K562 (cell line): ENCODE measurements around the gene HOXC4. TPM values are rescaled to one million over a fixed set of nuclear protein-coding genes. Genes with fewer than 3 reads are reported as not detected.

ENCODE experiments used
- ATAC-seq: fragments of 200-7000 bp; cut with Tn5 transposase; 3 replicates; pipeline ENCODE4 v1.9.1; 2020; ENCODE audit warnings: moderate library complexity
- BruUV-seq: library from RNA; stranded (reverse); fragments of 400-500 nt; replicated peaks from 2 replicates; lab custom pipeline; 2021; lab: Mats Ljungman, UMichigan
- CTCF ChIA-PET: fragments of 300-600 bp; formaldehyde crosslinking; extraction: SDS; loops from one replicate; lab custom pipeline; 2021; ENCODE audit warnings: low intra/inter-chr PET ratio; lab: Yijun Ruan, JAX
- POLR2A ChIA-PET: fragments of 300-600, 350-650 bp; sonication (Branson Sonifier 250); formaldehyde crosslinking; extraction: SDS; loops from one replicate; lab custom pipeline; 2021; ENCODE audit warnings: antibody characterized with exemption, inconsistent platforms; lab: Yijun Ruan, JAX
- DNase-seq, 4 experiments: peaks; one replicate each; pipeline versions ENCODE4 v3.0.0 to v3.0.0-alpha.2; 2011 to 2018; ENCODE audit warnings: low spot score in 3 of 4, mixed read lengths in 3 of 4; ENCODE audit errors: extremely low read depth in 1 of 4
- FAIRE-seq: peaks from 2 replicates; lab custom pipeline; 2011; peaks lifted over from hg19 to GRCh38; lab: Jason Lieb, UNC
- H2AFZ ChIP-seq: 2 replicates; pipeline ENCODE4 v1.6.0; 2011; ENCODE audit warnings: low read depth, low read length, control low read depth, inconsistent platforms
- H3K27ac ChIP-seq: fragments of 200-600 bp; 3 replicates; pipeline ENCODE4 v1.8.0; 2011; ENCODE audit warnings: low read depth, mild to moderate bottlenecking, control low read depth, inconsistent platforms, low read length, moderate library complexity, mixed read lengths; ENCODE audit errors: extremely low read depth
- H3K27me3 ChIP-seq, 2 experiments: fragments of 300-600 bp in 1 of 2; 2 replicates in 1 of 2; 3 replicates in 1 of 2; pipeline versions ENCODE4 v1.6.0 to v1.8.0; 2011; ENCODE audit warnings: inconsistent platforms in 2 of 2, low read length in 2 of 2, mild to moderate bottlenecking in 1 of 2, mixed read lengths in 1 of 2, moderate library complexity in 1 of 2; ENCODE audit not compliant: control insufficient read depth in 2 of 2, insufficient read depth in 2 of 2
- H3K36me3 ChIP-seq: fragments of 300-600 bp; 3 replicates; pipeline ENCODE4 v1.8.0; 2011; ENCODE audit warnings: mild to moderate bottlenecking, low read length, inconsistent platforms; ENCODE audit not compliant: control insufficient read depth, insufficient read depth
- H3K4me1 ChIP-seq, 2 experiments: fragments of 200-600 bp in 1 of 2; replicated peaks in 1 of 2; 2 replicates in 1 of 2; 3 replicates in 1 of 2; pipeline versions ENCODE4 v1.5.1 to v1.8.0; 2011; ENCODE audit warnings: inconsistent platforms in 2 of 2, low read length in 2 of 2, mild to moderate bottlenecking in 1 of 2, mixed read lengths in 1 of 2, moderate library complexity in 1 of 2; ENCODE audit not compliant: control insufficient read depth in 2 of 2, insufficient read depth in 2 of 2
- H3K4me2 ChIP-seq: 2 replicates; pipeline ENCODE4 v1.6.1; 2011; ENCODE audit warnings: low read length, control low read depth, inconsistent platforms, mixed read lengths; ENCODE audit not compliant: insufficient read depth
- H3K4me3 ChIP-seq: fragments of 200-600 bp; sonication (generic), shearing (Covaris generic); 2 replicates; pipeline ENCODE4 v1.5.1; 2016; ENCODE audit warnings: control low read depth, inconsistent platforms
- H3K79me2 ChIP-seq: fragments of 200-600 bp; 3 replicates; pipeline ENCODE4 v1.8.0; 2011; ENCODE audit warnings: low read length, inconsistent platforms; ENCODE audit not compliant: control insufficient read depth, insufficient read depth
- H3K9ac ChIP-seq, 2 experiments: 2 replicates each; pipeline versions ENCODE4 v1.6.0 to v1.6.1; 2011; ENCODE audit warnings: low read depth in 2 of 2, low read length in 2 of 2, control low read depth in 1 of 2, inconsistent platforms in 1 of 2, mild to moderate bottlenecking in 1 of 2, mixed read lengths in 1 of 2; ENCODE audit not compliant: insufficient read depth in 1 of 2
- H3K9me1 ChIP-seq: one replicate; pipeline ENCODE4 v1.6.0; 2011; ENCODE audit warnings: inconsistent platforms, mild to moderate bottlenecking, low read length, moderate library complexity; ENCODE audit not compliant: control insufficient read depth, insufficient read depth
- H3K9me3 ChIP-seq: replicated peaks from 2 replicates; pipeline ENCODE4 v1.5.1; 2011; ENCODE audit warnings: low read depth, low read length, inconsistent platforms; ENCODE audit not compliant: control insufficient read depth, insufficient read depth
- H4K20me1 ChIP-seq: replicated peaks from 2 replicates; pipeline ENCODE4 v1.6.1; 2011; ENCODE audit warnings: low read length, inconsistent platforms, mixed read lengths; ENCODE audit not compliant: control insufficient read depth, insufficient read depth
- CXXC5 ChIP-seq: fragments of 250-450 bp; sonication (Bioruptor Pico); IDR thresholded peaks from 2 replicates; pipeline ENCODE4 v1.8.0; 2022; ENCODE audit warnings: inconsistent platforms, mild to moderate bottlenecking, moderate library complexity
- NCOA2 ChIP-seq, 2 experiments: fragments of 450-650 bp; IDR thresholded peaks; 2 replicates each; pipeline ENCODE4 v1.6.1; 2018; ENCODE audit warnings: mild to moderate bottlenecking in 2 of 2, moderate library complexity in 1 of 2; ENCODE audit not compliant: partially characterized antibody in 2 of 2
- STAT5A ChIP-seq: IDR thresholded peaks from 2 replicates; pipeline ENCODE4 v1.6.1; 2012; ENCODE audit warnings: low read length, inconsistent platforms, borderline replicate concordance
- XRCC3 ChIP-seq: fragments of 450-650 bp; IDR thresholded peaks from 2 replicates; pipeline ENCODE4 v1.6.1; 2017; ENCODE audit warnings: mild to moderate bottlenecking, moderate library complexity
- ZFPM2 ChIP-seq: fragments of 250-450 bp; sonication (Bioruptor Pico); IDR thresholded peaks from 2 replicates; pipeline ENCODE4 v1.5.1; 2022; ENCODE audit warnings: mild to moderate bottlenecking
- ZNF165 ChIP-seq: fragments of 250-450 bp; sonication (Bioruptor Pico); IDR thresholded peaks from 2 replicates; pipeline ENCODE4 v1.4.0; 2020; ENCODE audit warnings: borderline replicate concordance
- ZNF282 ChIP-seq: sonication (generic); formaldehyde crosslinking; IDR thresholded peaks from 2 replicates; pipeline ENCODE4 v1.8.1; 2023; ENCODE audit warnings: missing genetic modification reagents
- in situ Hi-C: fragments of 300-500 bp; cut with MboI; formaldehyde crosslinking; loops from 4 replicates; pipeline ENCODE4 v1.15.0; 2018; ENCODE audit warnings: inconsistent platforms, mixed read lengths
- intact Hi-C: fragments of 100-400 bp; cut with micrococcal nuclease; formaldehyde crosslinking; loops from 2 replicates; pipeline ENCODE4 v1.14.2; 2022
- polyA plus RNA-seq, 8 experiments: library from polyadenylated mRNA; depleted of rRNA in 4 of 8; stranded (reverse) in 5 of 8; unstranded in 3 of 8; fragments of >200 nt; fragmentation: Nextera tagmentation in 2 of 8; fragmentation: Illumina TruSeq in 1 of 8; extraction: Ambion mirVana in 2 of 8; extraction: Trizol in 1 of 8; gene quantifications; 2 replicates each; pipeline versions ENCODE4 v1.2.1 to v1.2.3, GENCODE V29; 2011 to 2014; ENCODE audit warnings: inconsistent platforms in 1 of 8, missing spikeins in 1 of 8
- total RNA-seq, 7 experiments: library from RNA; depleted of rRNA in 6 of 7; stranded (reverse); fragments of >200 nt in 6 of 7; fragmentation: Illumina TruSeq in 2 of 7; extraction: Trizol in 2 of 7; gene quantifications; 2 replicates each; pipeline versions ENCODE4 v1.2.1 to v1.2.3, GENCODE V29; 2011 to 2021; ENCODE audit warnings: low replicate concordance in 1 of 7
- TF ChIP-seq, protein P1 (sequence below), 2 experiments: IDR thresholded peaks; 2 replicates each; pipeline ENCODE4 v1.6.1; 2011; ENCODE audit warnings: borderline replicate concordance in 1 of 2, control low read depth in 1 of 2, low read depth in 1 of 2, low read length in 1 of 2, mild to moderate bottlenecking in 1 of 2, mixed read lengths in 1 of 2, moderate library complexity in 1 of 2; ENCODE audit not compliant: insufficient read depth in 1 of 2, insufficient read length in 1 of 2, poor library complexity in 1 of 2, severe bottlenecking in 1 of 2; ENCODE audit errors: extremely low read depth in 1 of 2
- TF ChIP-seq, protein P2 (sequence below): fragments of 250-450 bp; sonication (Bioruptor Pico); IDR thresholded peaks from 2 replicates; pipeline ENCODE4 v1.4.0; 2020; ENCODE audit warnings: mild to moderate bottlenecking, moderate library complexity

HOXC4 gene
- total and polyA plus RNA-seq, 9 of the 15 experiments (the other 6 are each of a cell fraction or from before 2014, with no cell fraction given), result 0.06 to 1.5 (median 0.44) TPM; not detected in 1

DNA sequence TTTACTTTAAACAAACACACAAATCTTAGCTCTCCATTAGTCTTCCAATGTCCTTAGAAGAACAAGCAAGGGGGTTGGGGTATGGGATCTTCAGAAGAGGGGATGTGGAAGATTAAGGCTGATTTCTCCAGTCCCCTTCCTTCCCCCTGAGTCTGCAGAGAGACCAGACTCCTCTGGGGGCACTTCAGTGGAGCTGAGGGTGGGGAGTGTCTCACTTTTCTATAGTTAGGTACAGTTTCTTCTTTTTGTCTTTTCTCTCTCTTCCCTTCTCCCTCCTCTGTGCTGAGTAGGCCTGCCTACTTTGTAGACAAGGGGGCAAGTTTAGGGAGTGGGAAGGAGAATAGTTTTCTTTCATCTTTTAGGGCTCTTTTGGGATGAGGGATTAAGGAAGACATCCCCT lies 2.5 kb downstream of the HOXC4 start:
- TF ChIP-seq, protein P1, sequence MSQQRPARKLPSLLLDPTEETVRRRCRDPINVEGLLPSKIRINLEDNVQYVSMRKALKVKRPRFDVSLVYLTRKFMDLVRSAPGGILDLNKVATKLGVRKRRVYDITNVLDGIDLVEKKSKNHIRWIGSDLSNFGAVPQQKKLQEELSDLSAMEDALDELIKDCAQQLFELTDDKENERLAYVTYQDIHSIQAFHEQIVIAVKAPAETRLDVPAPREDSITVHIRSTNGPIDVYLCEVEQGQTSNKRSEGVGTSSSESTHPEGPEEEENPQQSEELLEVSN (IDR thresholded peaks at IDR 0.05; ENCODE audit: borderline replicate concordance in 1 of 2, extremely low read depth in 1 of 2, insufficient read depth in 1 of 2, insufficient read length in 1 of 2, low read depth in 1 of 2, low read length in 1 of 2, poor library complexity in 1 of 2, severe bottlenecking in 1 of 2), result no peak
- TF ChIP-seq ZNF282 (CRISPR knock-in tag) (no peak), CXXC5 (CRISPR knock-in tag) (no peak), STAT5A (no peak), ZFPM2 (CRISPR knock-in tag) (no peak), ZNF165 (CRISPR knock-in tag) (no peak), XRCC3 (no peak), NCOA2 (IDR thresholded peaks at IDR 0.05; ENCODE audit: partially characterized antibody in 2 of 2) (no peak)
- TF ChIP-seq, protein P2, sequence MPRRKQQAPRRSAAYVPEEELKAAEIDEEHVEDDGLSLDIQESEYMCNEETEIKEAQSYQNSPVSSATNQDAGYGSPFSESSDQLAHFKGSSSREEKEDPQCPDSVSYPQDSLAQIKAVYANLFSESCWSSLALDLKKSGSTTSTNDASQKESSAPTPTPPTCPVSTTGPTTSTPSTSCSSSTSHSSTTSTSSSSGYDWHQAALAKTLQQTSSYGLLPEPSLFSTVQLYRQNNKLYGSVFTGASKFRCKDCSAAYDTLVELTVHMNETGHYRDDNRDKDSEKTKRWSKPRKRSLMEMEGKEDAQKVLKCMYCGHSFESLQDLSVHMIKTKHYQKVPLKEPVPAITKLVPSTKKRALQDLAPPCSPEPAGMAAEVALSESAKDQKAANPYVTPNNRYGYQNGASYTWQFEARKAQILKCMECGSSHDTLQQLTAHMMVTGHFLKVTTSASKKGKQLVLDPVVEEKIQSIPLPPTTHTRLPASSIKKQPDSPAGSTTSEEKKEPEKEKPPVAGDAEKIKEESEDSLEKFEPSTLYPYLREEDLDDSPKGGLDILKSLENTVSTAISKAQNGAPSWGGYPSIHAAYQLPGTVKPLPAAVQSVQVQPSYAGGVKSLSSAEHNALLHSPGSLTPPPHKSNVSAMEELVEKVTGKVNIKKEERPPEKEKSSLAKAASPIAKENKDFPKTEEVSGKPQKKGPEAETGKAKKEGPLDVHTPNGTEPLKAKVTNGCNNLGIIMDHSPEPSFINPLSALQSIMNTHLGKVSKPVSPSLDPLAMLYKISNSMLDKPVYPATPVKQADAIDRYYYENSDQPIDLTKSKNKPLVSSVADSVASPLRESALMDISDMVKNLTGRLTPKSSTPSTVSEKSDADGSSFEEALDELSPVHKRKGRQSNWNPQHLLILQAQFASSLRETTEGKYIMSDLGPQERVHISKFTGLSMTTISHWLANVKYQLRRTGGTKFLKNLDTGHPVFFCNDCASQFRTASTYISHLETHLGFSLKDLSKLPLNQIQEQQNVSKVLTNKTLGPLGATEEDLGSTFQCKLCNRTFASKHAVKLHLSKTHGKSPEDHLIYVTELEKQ (CRISPR knock-in tag), result no peak
- TF ChIP-seq, all 486 proteins: peak for 0
- Histone ChIP-seq H3K36me3 (no peaks in the 10 kb centered on the region), H3K9ac (no peak overlapping the region), H4K20me1 (no peaks in the 10 kb centered on the region), H3K9me1 (no peaks in the 10 kb centered on the region), H3K27me3 (peaks cover 50 to 55% of the 10 kb centered on the region in 2 experiments), H3K9me3 (no peaks in the 10 kb centered on the region), H3K4me1 (peaks cover 0 to 12% of the 10 kb centered on the region in 2 experiments; a peak in 2 of 5 replicates), H2AFZ (no peak overlapping the region), H3K27ac (no peak overlapping the region), H3K4me2 (no peak overlapping the region), H3K79me2 (no peaks in the 10 kb centered on the region), H3K4me3 (no peak overlapping the region)
- POLR2A ChIA-PET, result interaction anchor here (0.6 to 0.7 kb wide), 2 partner anchors 11 to 14 kb away, joined by 3 read pairs; no protein-coding TSS in a partner anchor
- BruUV-seq, result no TSS peak
- intact Hi-C loops, result no loop called here
- no peak for FAIRE-seq
- no peak for ATAC-seq
- in situ Hi-C loops, result no loop called here
- DNase-seq, result no peak
- CTCF ChIA-PET, result no interaction called here
